Testis (tissue), 2 donors: ENCODE data around the gene SIRT5.

Experiments used
- CTCF ChIP-seq, 3 experiments: fragments of 450-650 bp in 2 of 3; fragments of 200-600 bp in 1 of 3; sonication (generic) in 1 of 3; IDR thresholded peaks; one replicate each; pipeline ENCODE4 v1.5.1; 2016 to 2019; ENCODE audit warnings: antibody characterized with exemption in 3 of 3, mild to moderate bottlenecking in 2 of 3, moderate library complexity in 1 of 3
- POLR2A ChIP-seq: fragments of 450-650 bp; IDR thresholded peaks from one replicate; pipeline ENCODE4 v1.6.1; 2017; ENCODE audit warnings: antibody characterized with exemption, mild to moderate bottlenecking, moderate library complexity

DNA sequence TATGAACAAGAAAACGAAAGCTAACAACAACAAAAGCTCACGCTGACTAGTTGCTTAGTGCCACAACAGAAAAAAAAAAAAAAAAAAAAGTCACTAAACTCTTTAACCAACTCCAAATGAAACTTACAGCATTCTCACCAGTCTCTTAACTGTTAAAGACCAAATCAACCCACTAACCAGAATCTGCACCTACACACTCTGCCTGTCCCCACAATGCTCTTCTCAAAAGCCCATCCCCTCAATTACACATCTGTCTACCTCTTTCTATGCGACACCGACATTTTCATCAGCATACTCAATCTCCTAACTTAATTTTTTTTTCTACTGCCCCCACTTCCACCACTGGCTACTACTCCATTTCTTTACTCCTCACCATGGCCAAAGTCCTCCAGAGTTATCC, 75.0 kb downstream of the SIRT5 start:
- TF ChIP-seq CTCF (IDR thresholded peaks at IDR 0.05) (no peak), POLR2A (no peak)
